Muscle of leg (tissue), 11 donors: Measurements from ENCODE around the gene CD300A. TPM values are rescaled to one million over a fixed set of nuclear protein-coding genes. Genes with fewer than 3 reads are reported as not detected.
A peak's percentile ranks its signal among the peaks of the same experiment; 100 is the strongest.
"Not testable (repeated sequence)": the region's sequence is repeated elsewhere in the genome, so short reads cannot be mapped to it uniquely, and the experiment has no call there.

ENCODE experiments used
- DNase-seq: peaks from one replicate; pipeline ENCODE4 v3.0.0; 2013
- H3K27ac ChIP-seq: one replicate; pipeline ENCODE4 v1.5.1; 2013; ENCODE audit warnings: mild to moderate bottlenecking, low read length, control low read depth
- H3K27me3 ChIP-seq: one replicate; pipeline ENCODE4 v1.6.1; 2013; ENCODE audit warnings: low read length; ENCODE audit not compliant: control insufficient read depth, insufficient read depth
- H3K36me3 ChIP-seq: one replicate; pipeline ENCODE4 v1.6.1; 2013; ENCODE audit warnings: low read length; ENCODE audit not compliant: control insufficient read depth, insufficient read depth
- H3K4me1 ChIP-seq: one replicate; pipeline ENCODE4 v1.6.1; 2013; ENCODE audit warnings: low read length; ENCODE audit not compliant: control insufficient read depth, insufficient read depth
- H3K4me3 ChIP-seq: one replicate; pipeline ENCODE4 v1.5.1; 2013; ENCODE audit warnings: low read length, control low read depth
- H3K9me3 ChIP-seq: replicated peaks from 2 replicates; pipeline ENCODE4 v1.6.1; 2013; ENCODE audit warnings: low read depth, low read length; ENCODE audit not compliant: control insufficient read depth
- WGBS: methylation state at CpG from one replicate; pipeline ENCODE4 v1.1.5; 2013; ENCODE audit warnings: missing lambda C conversion rate; ENCODE audit not compliant: insufficient coverage; 5-methylcytosine and 5-hydroxymethylcytosine counted together
- polyA plus RNA-seq, 8 donors: library from polyadenylated mRNA; unstranded; fragments of 120-200 nt; gene quantifications; one replicate each; pipeline versions ENCODE4 v1.2.1 to v1.2.3, GENCODE V29; 2013; ENCODE audit warnings: inconsistent platforms in 1 of 8, low replicate concordance in 1 of 8; ENCODE audit not compliant: insufficient read length in 8 of 8, insufficient read depth in 1 of 8
- total RNA-seq: library from RNA; stranded (reverse); fragments of 120-200 nt; gene quantifications from one replicate; pipeline ENCODE4 v1.2.4, GENCODE V29; 2013

Gene CD300A
- total and polyA plus RNA-seq, 9 donors, result 1.7 to 4.0 (median 2.4) TPM

DNA sequence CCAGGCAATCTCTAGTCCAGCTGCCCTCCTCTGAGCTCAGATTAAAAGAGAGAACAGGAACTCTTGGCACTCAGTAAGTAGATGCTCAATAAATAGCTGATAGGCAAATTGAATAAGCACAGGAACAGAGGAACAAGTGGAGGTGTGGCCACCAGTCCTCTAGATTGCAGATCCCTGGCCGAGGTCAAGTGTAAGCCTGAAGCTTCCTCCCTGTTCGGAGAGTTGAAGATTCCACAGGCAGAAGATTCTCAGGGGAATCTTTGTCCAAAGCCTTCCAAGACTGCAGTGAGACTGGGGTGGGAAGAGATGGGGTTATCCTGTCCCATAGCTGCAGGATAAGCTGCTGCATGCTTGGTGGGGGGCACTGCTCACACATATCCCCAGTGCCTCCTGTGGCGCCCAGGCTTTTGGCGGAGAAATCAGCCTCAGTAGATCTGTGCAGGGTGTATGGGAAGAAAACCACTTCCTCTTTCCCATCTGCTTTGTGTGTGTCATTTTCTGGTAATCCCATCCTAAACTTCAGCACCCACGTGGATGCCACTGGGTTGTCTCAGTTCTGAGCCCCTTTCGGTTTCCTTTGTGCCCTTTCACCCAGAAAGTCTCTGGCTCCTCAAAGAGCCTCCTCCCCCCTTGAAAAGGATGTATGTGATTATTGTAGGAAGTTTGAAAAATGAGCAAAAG, 12.1 kb downstream of the CD300A start:
- H3K27me3 ChIP-seq, result peaks cover 5% of the 10 kb centered on the region
- no peak overlapping the region for H3K4me3 ChIP-seq
- H3K36me3 ChIP-seq, result no peaks in the 10 kb centered on the region
- DNase-seq, result peak; percentile 70
- WGBS, result 47% methylated on average over 3 of the region's 6 CpGs
- peaks cover 5% of the 10 kb centered on the region for H3K4me1 ChIP-seq
- H3K9me3 ChIP-seq, result peaks cover 5% of the 10 kb centered on the region
- H3K27ac ChIP-seq, result peak overlapping the region; percentile 20

GRCh38 chr17:74480290-74480689, 13.9 kb downstream of the CD300A start:
- Histone ChIP-seq H3K27me3 (peaks cover 12% of the 10 kb centered on the region), H3K36me3 (no peaks in the 10 kb centered on the region)
- DNase-seq, result no peak

DNA sequence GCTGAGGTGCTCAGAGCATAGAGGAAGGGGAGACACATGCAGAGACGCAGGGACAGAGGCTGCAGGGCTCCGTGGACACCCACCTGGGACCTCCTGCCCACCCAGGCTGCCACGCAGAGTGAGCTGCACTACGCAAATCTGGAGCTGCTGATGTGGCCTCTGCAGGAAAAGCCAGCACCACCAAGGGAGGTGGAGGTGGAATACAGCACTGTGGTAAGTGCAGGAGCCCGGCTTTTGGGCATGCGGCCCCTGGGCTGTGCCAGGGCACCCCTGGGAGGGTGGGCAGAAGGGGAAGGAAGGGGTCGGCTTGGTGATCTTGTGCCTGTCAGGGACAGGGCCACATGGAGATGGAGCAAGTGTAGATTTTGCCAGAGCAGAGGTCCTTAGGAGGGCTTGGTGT, 15.2 kb downstream of the CD300A start:
- H3K36me3 ChIP-seq, result no peaks in the 10 kb centered on the region
- H3K4me1 ChIP-seq, result peaks cover 9% of the 10 kb centered on the region
- 82% methylated on average over 7 of the region's 7 CpGs for WGBS
- peaks cover 9% of the 10 kb centered on the region for H3K27me3 ChIP-seq
- H3K9me3 ChIP-seq, result no peaks in the 10 kb centered on the region
- H3K4me3 ChIP-seq, result no peak overlapping the region
- no peak overlapping the region for H3K27ac ChIP-seq
- DNase-seq, result no peak

More at GRCh38 chr17:74480290-74480689, 13.9 kb downstream of the CD300A start:
- H3K4me1 ChIP-seq, result peaks cover 8% of the 10 kb centered on the region
- peaks cover 5% of the 10 kb centered on the region for H3K9me3 ChIP-seq
- no peak overlapping the region for H3K27ac ChIP-seq
- H3K4me3 ChIP-seq, result no peak overlapping the region
- WGBS, result 68% methylated on average over 8 of the region's 8 CpGs

DNA sequence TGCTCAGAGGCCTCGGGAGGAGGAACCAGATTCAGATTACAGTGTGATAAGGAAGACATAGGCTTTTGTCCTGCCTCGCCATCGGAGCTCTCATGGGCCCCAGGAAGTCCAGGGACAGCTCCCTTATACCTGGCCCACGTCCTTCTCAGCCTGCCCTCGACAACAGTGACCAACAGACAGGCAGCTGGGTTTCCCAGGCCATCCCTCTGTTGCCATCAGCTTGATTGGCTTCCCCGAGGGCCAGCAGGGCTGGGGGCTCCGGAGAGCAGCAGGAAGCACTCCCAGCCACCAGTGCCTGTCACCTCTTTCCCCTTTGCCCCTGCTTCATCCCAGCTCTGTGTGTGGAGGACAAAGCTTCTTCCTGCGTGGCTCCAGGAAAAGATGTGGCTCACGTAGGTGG, 17.6 kb downstream of the CD300A start:
- Histone ChIP-seq H3K4me3 (no peak overlapping the region), H3K27ac (no peak overlapping the region), H3K27me3 (peaks cover 7% of the 10 kb centered on the region), H3K9me3 (no peaks in the 10 kb centered on the region), H3K4me1 (peaks cover 4% of the 10 kb centered on the region), H3K36me3 (no peaks in the 10 kb centered on the region)
- DNase-seq, result no peak
- WGBS, result 21% methylated on average over 6 of the region's 9 CpGs

- no peak overlapping the region for H3K27ac ChIP-seq
- H3K36me3 ChIP-seq, result no peaks in the 10 kb centered on the region
- 40% methylated on average over 5 of the region's 9 CpGs for WGBS
- peaks cover 7% of the 10 kb centered on the region for H3K27me3 ChIP-seq
- peaks cover 4% of the 10 kb centered on the region for H3K4me1 ChIP-seq
- no peaks in the 10 kb centered on the region for H3K9me3 ChIP-seq
- DNase-seq, result peak; percentile 39
- H3K4me3 ChIP-seq, result no peak overlapping the region
These were observed 18.7 kb downstream of the CD300A start for GRCh38 chr17:74485022-74485743.

DNA sequence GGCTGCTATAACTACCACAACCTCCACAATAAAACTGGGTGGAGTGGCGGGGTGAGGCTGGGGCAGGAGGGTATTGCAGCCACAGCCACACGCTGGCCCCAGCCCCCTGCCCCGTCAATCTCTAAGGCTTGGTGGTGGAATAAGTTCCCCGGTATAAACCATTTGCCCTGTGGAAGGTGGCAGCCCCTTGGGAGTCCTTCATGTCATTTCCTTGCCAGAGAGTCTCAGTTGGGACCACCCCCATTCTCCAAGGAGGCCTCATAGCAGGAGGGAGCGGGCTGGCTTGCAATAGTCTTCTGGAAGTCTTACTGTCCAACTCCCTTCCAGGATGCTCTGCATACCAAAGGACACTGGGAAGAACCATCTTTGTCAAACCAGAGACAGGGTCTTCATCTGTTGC, 19.4 kb downstream of the CD300A start:
- peaks cover 7% of the 10 kb centered on the region for H3K27me3 ChIP-seq
- no peaks in the 10 kb centered on the region for H3K9me3 ChIP-seq
- H3K4me1 ChIP-seq, result peaks cover 4% of the 10 kb centered on the region

GRCh38 chr17:74488276-74488675, 21.8 kb downstream of the CD300A start:
- H3K4me3 ChIP-seq, H3K36me3 ChIP-seq, H3K27ac ChIP-seq, H3K4me1 ChIP-seq, H3K27me3 ChIP-seq, H3K9me3 ChIP-seq, DNase-seq: not testable (repeated sequence)
- 92% methylated on average over 4 of the region's 4 CpGs for WGBS

More for the DNA sequence above, 19.4 kb downstream of the CD300A start:
- Histone ChIP-seq H3K36me3 (no peaks in the 10 kb centered on the region), H3K4me3 (no peak overlapping the region), H3K27ac (no peak overlapping the region)
- WGBS, result 76% methylated on average over 4 of the region's 5 CpGs
- DNase-seq, result no peak

DNA sequence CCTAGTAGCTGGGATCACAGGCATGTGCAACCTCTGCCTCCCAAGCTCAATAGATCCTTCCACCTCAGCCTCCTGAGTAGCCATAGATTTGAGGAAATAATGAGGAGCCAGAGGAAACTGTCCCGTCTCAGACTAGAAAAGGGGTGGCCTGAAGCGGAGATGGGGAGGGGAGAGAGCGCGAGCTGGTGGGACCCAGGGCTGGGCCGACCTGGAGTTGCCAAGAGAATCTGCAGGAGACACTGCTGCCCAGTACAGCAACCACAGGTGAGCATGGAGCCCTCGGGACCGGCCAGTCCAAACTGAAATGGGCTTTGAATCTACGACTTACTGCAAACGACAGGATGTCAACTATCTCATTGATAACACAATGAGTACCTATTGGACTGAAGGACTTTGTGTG, 24.3 kb downstream of the CD300A start:
- WGBS, result 73% methylated on average over 5 of the region's 9 CpGs
- Histone ChIP-seq H3K4me1 (no peaks in the 10 kb centered on the region), H3K9me3 (no peaks in the 10 kb centered on the region)

GRCh38 chr17:74491626-74492025, 25.2 kb downstream of the CD300A start:
- no peak overlapping the region for H3K4me3 ChIP-seq
- no peaks in the 10 kb centered on the region for H3K4me1 ChIP-seq
- no CpG with 5 or more reads among the region's 7 CpGs for WGBS
- no peak overlapping the region for H3K27ac ChIP-seq
- H3K9me3 ChIP-seq, result no peaks in the 10 kb centered on the region
- DNase-seq, result no peak
- no peaks in the 10 kb centered on the region for H3K36me3 ChIP-seq
- H3K27me3 ChIP-seq, result peaks cover 2% of the 10 kb centered on the region

More for the DNA sequence above, 24.3 kb downstream of the CD300A start:
- Histone ChIP-seq H3K27me3 (peaks cover 2% of the 10 kb centered on the region), H3K36me3 (no peaks in the 10 kb centered on the region), H3K4me3 (no peak overlapping the region), H3K27ac (no peak overlapping the region)
- DNase-seq, result no peak

- WGBS, result 36% methylated on average over 9 of the region's 11 CpGs
- no peaks in the 10 kb centered on the region for H3K9me3 ChIP-seq
- peak; percentile 75 for DNase-seq
- peaks cover 2% of the 10 kb centered on the region for H3K27me3 ChIP-seq
- H3K4me3 ChIP-seq, result no peak overlapping the region
- no peaks in the 10 kb centered on the region for H3K36me3 ChIP-seq
- H3K27ac ChIP-seq, result no peak overlapping the region
- no peaks in the 10 kb centered on the region for H3K4me1 ChIP-seq
These were observed 26.9 kb downstream of the CD300A start for GRCh38 chr17:74493331-74493833.
